RWPE1 (cell line): ENCODE results near the gene N4BP2L2.

Experiments used
- CTCF ChIA-PET: fragments of 350-600 bp; sonication (Branson Sonifier 250); formaldehyde crosslinking; extraction: SDS; loops from one replicate; lab custom pipeline; 2021; lab: Yijun Ruan, JAX
- POLR2A ChIA-PET: fragments of 400-600 bp; formaldehyde crosslinking; extraction: SDS; loops from one replicate; lab custom pipeline; 2020; ENCODE audit warnings: antibody characterized with exemption; ENCODE audit not compliant: low non-redundant PET; lab: Yijun Ruan, JAX
- DNase-seq: peaks from one replicate; pipeline ENCODE4 v3.0.0; 2012; ENCODE audit warnings: low spot score
- H3K27ac ChIP-seq: fragments of 450-650 bp; 2 replicates; pipeline ENCODE4 v1.5.1; 2017
- CTCF ChIP-seq: fragments of 450-650 bp; conservative IDR thresholded peaks from 2 replicates; pipeline ENCODE4 v1.5.1; 2017; ENCODE audit warnings: low read depth, mild to moderate bottlenecking

Gene N4BP2L2

GRCh38 chr13:32525766-32526165, 12.8 kb downstream of the N4BP2L2 start:
- no peak overlapping the region for H3K27ac ChIP-seq
- no peak for TF ChIP-seq CTCF
- ChIA-PET POLR2A (no interaction called here), CTCF (no interaction called here)
- DNase-seq: no peak

GRCh38 chr13:32515246-32515645, 23.3 kb downstream of the N4BP2L2 start:
- POLR2A ChIA-PET: no interaction called here
- CTCF ChIA-PET: no interaction called here
- no peak overlapping the region for H3K27ac ChIP-seq
- no peak for TF ChIP-seq CTCF
- no peak for DNase-seq

GRCh38 chr13:32511482-32511881, 27.1 kb downstream of the N4BP2L2 start:
- no peak overlapping the region for H3K27ac ChIP-seq
- ChIA-PET CTCF (no interaction called here), POLR2A (no interaction called here)
- TF ChIP-seq CTCF: no peak
- no peak for DNase-seq

- DNase-seq: no peak
- CTCF ChIA-PET: no interaction called here
- TF ChIP-seq CTCF: no peak
- H3K27ac ChIP-seq: no peak overlapping the region
- POLR2A ChIA-PET: no interaction called here
Measured at GRCh38 chr13:32504876-32505275, 33.7 kb downstream of the N4BP2L2 start.

GRCh38 chr13:32504263-32504662, 34.3 kb downstream of the N4BP2L2 start:
- DNase-seq: no peak
- H3K27ac ChIP-seq: no peak overlapping the region
- CTCF ChIA-PET: no interaction called here
- no peak for TF ChIP-seq CTCF
- POLR2A ChIA-PET: no interaction called here

GRCh38 chr13:32503727-32504126, 34.9 kb downstream of the N4BP2L2 start:
- ChIA-PET POLR2A (no interaction called here), CTCF (no interaction called here)
- no peak overlapping the region for H3K27ac ChIP-seq
- no peak for TF ChIP-seq CTCF
- DNase-seq: no peak

- no peak for DNase-seq
- CTCF ChIA-PET: no interaction called here
- no peak for TF ChIP-seq CTCF
- POLR2A ChIA-PET: interaction anchor here (0.7 kb wide), 1 partner anchor 111 kb away, joined by 8 read pairs; no protein-coding TSS in a partner anchor
- no peak overlapping the region for H3K27ac ChIP-seq
Measured at GRCh38 chr13:32501064-32501463, 37.5 kb downstream of the N4BP2L2 start.
